ENCODE measurements around the gene IRF8. TPM values are rescaled to one million over a fixed set of nuclear protein-coding genes. Genes with fewer than 3 reads are reported as not detected.

Gene IRF8
- total and polyA plus RNA-seq, 2 of the 13 experiments (the other 11 are each of a cell fraction or from before 2014, with no cell fraction given): not detected

GRCh38 chr16:85897382-85897781, 1.6 kb upstream of the IRF8 start (continued):
- TF ChIP-seq E2F1 (CRISPR knock-in tag; IDR thresholded peaks at IDR 0.05): no peak
- peak; percentile 41 for TF ChIP-seq STAG1 (CRISPR knock-in tag; IDR thresholded peaks at IDR 0.05)
- no peak for TF ChIP-seq SMARCE1 (IDR thresholded peaks at IDR 0.05; ENCODE audit: borderline replicate concordance)
- TF ChIP-seq SMAD3 (CRISPR knock-in tag; IDR thresholded peaks at IDR 0.05): no peak

GRCh38 chr16:85899444-85899843, 482 bp downstream of the IRF8 start:
- ATAC-seq (no peak), FAIRE-seq (no peak), DNase-seq (ENCODE audit: low spot score) (no peak)
- Histone ChIP-seq H3K79me2 (ENCODE audit: insufficient read depth, low read length) (no peaks in the 10 kb centered on the region), H3K4me3 (replicated peaks in 1 of 3; ENCODE audit: insufficient read depth in 1 of 3, low read depth in 2 of 3, low read length in 3 of 3) (no peak overlapping the region; a peak in 1 of 6 replicates), H3K9me3 (ENCODE audit: low read length) (no peaks in the 10 kb centered on the region), H2AFZ (ENCODE audit: low read length) (no peak overlapping the region), H3K4me1 (ENCODE audit: insufficient read depth, low read length) (no peaks in the 10 kb centered on the region), H3K27ac (ENCODE audit: extremely low read length, insufficient read depth, low read length) (no peak overlapping the region), H3K36me3 (replicated peaks in 1 of 2; ENCODE audit: control insufficient read depth in 1 of 2, insufficient read depth in 2 of 2, low read length in 2 of 2) (no peaks in the 10 kb centered on the region), H3K27me3 (ENCODE audit: control insufficient read depth in 1 of 2, insufficient read depth in 2 of 2, low read length in 2 of 2) (peaks cover 7 to 72% of the 10 kb centered on the region in 2 experiments; a peak in 4 of 5 replicates), H3K9ac (ENCODE audit: insufficient read depth, low read depth, low read length) (no peak overlapping the region), H4K20me1 (ENCODE audit: insufficient read depth, low read length) (no peaks in the 10 kb centered on the region; the same call in 1 of the 2 replicates), H3K4me2 (ENCODE audit: low read depth, low read length) (no peak overlapping the region)
- ChIA-PET POLR2A (no interaction called here), CTCF (ENCODE audit: low intra/inter-chr PET ratio, low total read pairs) (no interaction called here)
- in situ Hi-C loops (cut with HindIII; ENCODE audit: extremely low pct_ligation_motif_present, low pct_unique_long_range_greater_than_20kb): no loop called here
- TF ChIP-seq RELA (CRISPR knock-in tag; IDR thresholded peaks at IDR 0.05) (no peak), CBX2 (IDR thresholded peaks at IDR 0.05; ENCODE audit: low read depth, low read length) (peak; percentile 80; the same call in 1 of the 2 replicates), CBX2 (CRISPR knock-in tag; IDR thresholded peaks at IDR 0.05; ENCODE audit: low read depth) (no peak)
- intact Hi-C loops (cut with micrococcal nuclease; ENCODE audit: unreplicated experiment): no loop called here
- WGBS (ENCODE audit: low lambda C conversion rate): 24% methylated on average over 7 of the region's 7 CpGs
- BruUV-seq (replicated peaks): no TSS peak

All from HepG2 (cell line).